Kidney (tissue), 14 donors: ENCODE measurements around the gene CLCN3. TPM values are rescaled to one million over a fixed set of nuclear protein-coding genes. Genes with fewer than 3 reads are reported as not detected.

Experiments
- DNase-seq, 5 donors: peaks; one replicate each; pipeline ENCODE4 v3.0.0-alpha.2; 2013 to 2020
- FAIRE-seq: peaks from 2 replicates; lab custom pipeline; 2012; peaks lifted over from hg19 to GRCh38; lab: Jason Lieb, UNC
- H3K27ac ChIP-seq, 2 donors: one replicate each; pipeline ENCODE4 v1.7.0; 2013; ENCODE audit warnings: low read depth in 2 of 2, low read length in 2 of 2, inconsistent platforms in 1 of 2
- H3K27me3 ChIP-seq: one replicate; pipeline ENCODE4 v1.7.1; 2013; ENCODE audit warnings: low read length, inconsistent platforms; ENCODE audit not compliant: control insufficient read depth, insufficient read depth
- H3K36me3 ChIP-seq, 3 donors: one replicate each; pipeline versions ENCODE4 v1.7.0 to v1.7.1; 2013; ENCODE audit warnings: low read length in 3 of 3, control low read depth in 1 of 3, inconsistent platforms in 1 of 3; ENCODE audit not compliant: insufficient read depth in 3 of 3, control insufficient read depth in 2 of 3
- H3K4me1 ChIP-seq, 3 donors: one replicate each; pipeline versions ENCODE4 v1.7.0 to v1.7.1; 2013; ENCODE audit warnings: low read length in 3 of 3, inconsistent platforms in 1 of 3, low read depth in 1 of 3; ENCODE audit not compliant: control insufficient read depth in 2 of 3, insufficient read depth in 2 of 3
- H3K4me3 ChIP-seq, 3 donors: one replicate each; pipeline versions ENCODE4 v1.7.0 to v1.8.1; 2013; ENCODE audit warnings: low read length in 3 of 3, control low read depth in 1 of 3, inconsistent platforms in 1 of 3
- H3K9ac ChIP-seq, 3 donors: one replicate each; pipeline versions ENCODE4 v1.7.0 to v1.7.1; 2013; ENCODE audit warnings: low read length in 3 of 3, control low read depth in 1 of 3, inconsistent platforms in 1 of 3
- H3K9me3 ChIP-seq, 3 donors: one replicate each; pipeline versions ENCODE4 v1.7.0 to v1.7.1; 2013; ENCODE audit warnings: low read length in 3 of 3, control low read depth in 1 of 3, inconsistent platforms in 1 of 3; ENCODE audit not compliant: control insufficient read depth in 2 of 3, insufficient read depth in 1 of 3
- CTCF ChIP-seq: IDR thresholded peaks from 3 replicates; pipeline ENCODE4 v1.5.1; 2012; ENCODE audit warnings: mild to moderate bottlenecking, moderate library complexity, borderline replicate concordance; ENCODE audit not compliant: insufficient read depth; ENCODE audit errors: extremely low read depth
- intact Hi-C: fragments of 100-400 bp; cut with DNase I; formaldehyde crosslinking; loops from one replicate; pipeline ENCODE4 v1.11.1; 2022
- polyA plus RNA-seq: library from polyadenylated mRNA; stranded (reverse); fragments of 350-450 nt; fragmentation: Illumina TruSeq; extraction: RNeasy Lipid Tissue Mini Kit (QIAGEN cat#74804); gene quantifications from one replicate; pipeline ENCODE4 v1.2.3, GENCODE V29; 2014; ENCODE audit warnings: low read depth, low replicate concordance; ENCODE audit not compliant: insufficient read depth
- total RNA-seq: library from RNA; stranded (reverse); fragmentation: NEBNext Ultra II Directional; extraction: Animal tissue kit (Norgen Biotek cat#: 25700); gene quantifications from one replicate; pipeline ENCODE4 v1.2.1, GENCODE V29; 2021
- donor health status: control.
- donor health status: control.
- donor health status: control.
- donor health status: control.
- donor health status: control.
- donor health status: DM: yes; HTN: yes; CAD: no.
- donor health status: Normal renal cell carcinoma (clear cell type).

Gene CLCN3
- total and polyA plus RNA-seq, 2 donors from 2014 or later, result 16.6 to 70.2 TPM

GRCh38 chr4:169611991-169612870, 8.1 kb upstream of the CLCN3 start, which contains the start of gene NEK1:
NEK1 (minus strand) TSS chr4:169612583; CDS start chr4:169602630, 9,953 bp downstream.
- no peak for TF ChIP-seq CTCF
- DNase-seq, result peak; percentile 88 to 95 (median 94)
- peak within 1 kb of the TSS; percentile 93 to 98 (median 93) for H3K4me3 ChIP-seq
- no peaks in the 10 kb centered on the region for H3K36me3 ChIP-seq
- intact Hi-C loops, result no loop called here
- H3K9ac ChIP-seq, result peak within 1 kb of the TSS; percentile 85 to 98 (median 94)
- no peaks in the 10 kb centered on the region for H3K9me3 ChIP-seq
- H3K4me1 ChIP-seq, result peaks cover 0 to 4% (median 0%) of the 10 kb centered on the region in 3 donors
- H3K27me3 ChIP-seq, result no peaks in the 10 kb centered on the region
- no peak for FAIRE-seq
- H3K27ac ChIP-seq, result peak within 1 kb of the TSS; percentile 92 to 98

- Histone ChIP-seq H3K27me3 (no peaks in the 10 kb centered on the region), H3K4me3 (peak overlapping the region; percentile 84 to 93 (median 93)), H3K36me3 (no peaks in the 10 kb centered on the region), H3K9me3 (no peaks in the 10 kb centered on the region), H3K27ac (peak overlapping the region; percentile 92 to 98), H3K9ac (peak overlapping the region; percentile 59 to 85 (median 78)), H3K4me1 (peaks cover 0 to 4% (median 0%) of the 10 kb centered on the region in 3 donors)
- DNase-seq (peak; percentile 77 to 93 (median 80)), FAIRE-seq (no peak)
- intact Hi-C loops, result no loop called here
- TF ChIP-seq CTCF, result peak; percentile 69
These were observed 7.2 kb upstream of the CLCN3 start for GRCh38 chr4:169612871-169613859.

GRCh38 chr4:169615467-169616106, 4.8 kb upstream of the CLCN3 start:
- no peak for DNase-seq
- intact Hi-C loops, result no loop called here
- Histone ChIP-seq H3K9ac (no peak overlapping the region), H3K9me3 (no peaks in the 10 kb centered on the region), H3K36me3 (no peaks in the 10 kb centered on the region), H3K4me3 (no peak overlapping the region), H3K4me1 (peaks cover 0 to 6% (median 0%) of the 10 kb centered on the region in 3 donors), H3K27ac (no peak overlapping the region), H3K27me3 (no peaks in the 10 kb centered on the region)
- FAIRE-seq, result no peak
- TF ChIP-seq CTCF, result no peak
